NCI-H1092 treated with DMSO at 0.1 percent for 48 hours (cell line): ENCODE measurements around the gene SFXN1.
A peak's percentile ranks its signal among the peaks of the same experiment; 100 is the strongest.

Experiments used
- DNase-seq: peaks from one replicate; lab custom pipeline; 2025; lab: John Stamatoyannopoulos, UW

SFXN1 gene

GRCh38 chr5:175466700-175467318 is 11.6 kb upstream of the SFXN1 start:
- no peak for DNase-seq

GRCh38 chr5:175467983-175468690 is 10.2 kb upstream of the SFXN1 start:
- DNase-seq, result no peak

GRCh38 chr5:175468892-175469291 is 9.5 kb upstream of the SFXN1 start:
- DNase-seq, result no peak

- no peak for DNase-seq
These were observed 8.4 kb upstream of the SFXN1 start for GRCh38 chr5:175469916-175470315.

GRCh38 chr5:175470781-175471180 is 7.6 kb upstream of the SFXN1 start:
- no peak for DNase-seq

- no peak for DNase-seq
These were observed 7.2 kb upstream of the SFXN1 start for GRCh38 chr5:175471196-175471595.

GRCh38 chr5:175471628-175472027 is 6.7 kb upstream of the SFXN1 start:
- DNase-seq, result no peak

- DNase-seq, result no peak
These were observed 6.0 kb upstream of the SFXN1 start for GRCh38 chr5:175472378-175472777.

- no peak for DNase-seq
These were observed 3.1 kb upstream of the SFXN1 start for GRCh38 chr5:175475248-175475647.

- DNase-seq, result no peak
These were observed 920 bp upstream of the SFXN1 start for GRCh38 chr5:175477440-175477839.

- DNase-seq, result no peak
These were observed 364 bp upstream of the SFXN1 start for GRCh38 chr5:175478008-175478383.

- peak; percentile 15 for DNase-seq
These were observed 943 bp downstream of the SFXN1 start for GRCh38 chr5:175479125-175479881.

- DNase-seq, result no peak
These were observed 5.0 kb downstream of the SFXN1 start for GRCh38 chr5:175483337-175483736.

GRCh38 chr5:175484322-175484721 is 6.0 kb downstream of the SFXN1 start:
- no peak for DNase-seq

GRCh38 chr5:175484829-175485228 is 6.5 kb downstream of the SFXN1 start:
- no peak for DNase-seq

GRCh38 chr5:175485631-175486030 is 7.3 kb downstream of the SFXN1 start:
- no peak for DNase-seq

GRCh38 chr5:175487514-175488222 is 9.3 kb downstream of the SFXN1 start:
- DNase-seq, result no peak

- DNase-seq, result no peak
These were observed 11.5 kb downstream of the SFXN1 start for GRCh38 chr5:175489693-175490443.

- DNase-seq, result no peak
These were observed 12.9 kb downstream of the SFXN1 start for GRCh38 chr5:175491223-175491622.

- DNase-seq, result no peak
These were observed 14.9 kb downstream of the SFXN1 start for GRCh38 chr5:175493260-175493659.

GRCh38 chr5:175493726-175494125 is 15.4 kb downstream of the SFXN1 start:
- DNase-seq, result no peak
